Lower lobe of right lung (tissue), 2 donors: ENCODE results near the gene RAB35. TPM values are rescaled to one million over a fixed set of nuclear protein-coding genes. Genes with fewer than 3 reads are reported as not detected.

Source experiments
- ATAC-seq, 2 donors: fragments of 200-7000 bp; cut with Tn5 transposase; one replicate each; pipeline ENCODE4 v1.9.1; 2020 to 2022; ENCODE audit warnings: mild to moderate bottlenecking in 2 of 2, moderate library complexity in 2 of 2
- DNase-seq: peaks from one replicate; pipeline ENCODE4 v3.0.0-alpha.2; 2020
- H3K27ac ChIP-seq: fragments of 200-600 bp; one replicate; pipeline ENCODE4 v1.8.0; 2022
- H3K27me3 ChIP-seq: fragments of 200-600 bp; one replicate; pipeline ENCODE4 v1.8.0; 2022; ENCODE audit warnings: low read depth
- H3K36me3 ChIP-seq: fragments of 200-600 bp; one replicate; pipeline ENCODE4 v1.8.0; 2022; ENCODE audit warnings: mild to moderate bottlenecking
- H3K4me1 ChIP-seq: fragments of 200-600 bp; one replicate; pipeline ENCODE4 v1.8.0; 2022
- H3K4me3 ChIP-seq: fragments of 200-600 bp; one replicate; pipeline ENCODE4 v1.8.0; 2022; ENCODE audit warnings: mild to moderate bottlenecking
- H3K9me3 ChIP-seq: fragments of 200-600 bp; one replicate; pipeline ENCODE4 v1.8.0; 2022
- CTCF ChIP-seq: fragments of 200-600 bp; IDR thresholded peaks from one replicate; pipeline ENCODE4 v1.8.0; 2022; ENCODE audit warnings: antibody characterized with exemption, mild to moderate bottlenecking
- intact Hi-C: fragments of 100-400 bp; cut with DNase I; formaldehyde crosslinking; loops from one replicate; pipeline ENCODE4 v1.11.0; 2022
- total RNA-seq: library from RNA; stranded (reverse); fragmentation: NEBNext Ultra II Directional; extraction: Animal tissue kit (Norgen Biotek cat#: 25700); gene quantifications from one replicate; pipeline ENCODE4 v1.2.1, GENCODE V29; 2021
- donor health status: DM: no; HTN: yes; CAD: no; lungs with severe emphysema.

The RAB35 gene
- total RNA-seq, 1 donor from 2014 or later, result 48.2 TPM

DNA sequence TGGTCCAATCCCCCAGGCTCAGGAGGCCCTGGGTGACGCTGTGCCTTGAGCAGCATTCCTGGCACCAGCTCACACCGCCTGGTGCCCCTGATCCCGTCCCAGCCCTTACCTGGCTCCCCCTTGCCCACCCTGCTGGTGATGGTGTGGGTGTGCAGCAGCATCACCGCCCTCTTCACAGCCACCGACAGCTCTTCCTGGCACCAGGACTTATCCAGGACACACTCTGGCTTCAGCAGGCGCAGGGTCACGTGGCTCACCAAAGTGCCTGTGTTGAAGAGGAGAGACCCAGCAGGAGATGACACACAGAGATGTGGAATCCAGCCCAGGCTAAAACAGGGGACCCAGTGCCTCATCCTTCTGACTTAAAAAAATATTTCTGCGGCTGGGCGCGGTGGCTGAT lies 41.8 kb upstream of the RAB35 start:
- Histone ChIP-seq H3K36me3 (peaks cover 100% of the 10 kb centered on the region), H3K27me3 (no peaks in the 10 kb centered on the region), H3K9me3 (no peaks in the 10 kb centered on the region), H3K4me1 (no peaks in the 10 kb centered on the region), H3K4me3 (no peak overlapping the region), H3K27ac (no peak overlapping the region)
- TF ChIP-seq CTCF, result no peak
- intact Hi-C loops, result no loop called here
- ATAC-seq (no peak), DNase-seq (no peak)

DNA sequence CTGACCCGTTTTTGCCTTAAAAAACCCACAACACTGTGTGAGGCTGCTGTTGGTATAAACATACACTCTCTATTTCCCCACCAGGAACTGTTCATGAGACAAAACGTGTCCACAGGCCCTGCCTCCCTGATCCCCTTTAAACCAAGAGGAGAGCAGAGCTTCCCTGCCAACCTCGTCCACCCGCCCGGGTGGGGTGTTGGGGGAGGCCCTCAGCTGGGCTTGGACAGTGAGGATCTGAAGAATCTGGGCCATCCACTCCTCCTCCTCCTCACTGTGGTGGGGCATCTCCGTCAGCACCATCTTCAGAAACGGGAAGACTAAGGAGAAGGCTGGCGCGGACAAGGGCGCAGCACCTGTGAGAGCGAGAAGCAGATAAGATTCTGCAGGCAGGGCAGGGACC lies 41.1 kb upstream of the RAB35 start:
- ATAC-seq (no peak), DNase-seq (no peak)
- no peaks in the 10 kb centered on the region for H3K27me3 ChIP-seq
- H3K4me3 ChIP-seq, result no peak overlapping the region
- H3K36me3 ChIP-seq, result peaks cover 100% of the 10 kb centered on the region
- no peak for TF ChIP-seq CTCF
- H3K4me1 ChIP-seq, result no peaks in the 10 kb centered on the region
- H3K9me3 ChIP-seq, result no peaks in the 10 kb centered on the region
- intact Hi-C loops, result no loop called here
- H3K27ac ChIP-seq, result no peak overlapping the region

DNA sequence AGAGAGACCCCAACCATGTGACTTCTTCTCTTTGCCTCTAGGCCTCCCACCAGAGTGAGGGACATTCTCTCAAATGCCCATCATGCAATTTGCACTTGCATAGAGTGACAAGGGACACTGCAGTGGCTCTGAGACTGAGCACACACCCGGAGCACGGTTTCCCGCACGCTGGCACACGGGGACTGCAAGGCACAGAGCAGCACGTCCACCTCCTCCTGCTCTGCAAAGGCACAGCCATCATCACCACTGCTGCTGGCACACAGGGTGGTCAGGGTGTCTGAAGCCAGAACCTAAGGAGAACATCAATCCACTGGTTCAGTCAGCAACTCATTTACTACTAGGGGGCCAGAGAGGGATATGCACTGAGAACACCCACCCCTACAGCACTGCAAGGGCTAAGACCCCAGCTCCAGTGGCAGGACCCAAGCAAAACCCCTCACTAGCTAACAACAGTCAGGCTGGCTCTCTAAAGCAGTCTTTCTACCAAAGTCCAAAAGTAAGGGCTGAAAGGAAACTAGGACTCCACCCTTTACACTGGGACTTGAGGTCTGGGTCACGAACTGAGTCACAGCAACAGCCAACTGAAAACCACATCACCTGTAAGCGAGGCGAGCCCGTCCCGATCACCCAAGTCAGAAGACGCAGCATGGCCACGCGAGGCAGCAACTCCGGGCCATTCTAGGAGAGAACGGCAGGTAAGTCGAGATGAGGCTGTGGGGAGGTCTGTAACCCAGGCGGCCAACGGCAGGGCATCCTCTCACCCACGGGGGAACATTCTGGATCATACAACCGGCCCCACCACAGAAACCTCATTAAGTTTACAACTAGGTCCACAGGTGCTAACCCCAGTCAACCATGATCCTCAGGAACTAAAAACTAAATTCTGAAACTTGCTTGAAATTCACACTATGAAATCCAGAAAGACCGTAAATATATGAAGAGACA lies 40.0 kb upstream of the RAB35 start:
- intact Hi-C loops, result no loop called here
- Histone ChIP-seq H3K36me3 (peaks cover 96% of the 10 kb centered on the region), H3K4me1 (no peaks in the 10 kb centered on the region), H3K27ac (no peak overlapping the region), H3K9me3 (no peaks in the 10 kb centered on the region), H3K4me3 (no peak overlapping the region), H3K27me3 (no peaks in the 10 kb centered on the region)
- no peak for DNase-seq
- no peak for ATAC-seq
- no peak for TF ChIP-seq CTCF

DNA sequence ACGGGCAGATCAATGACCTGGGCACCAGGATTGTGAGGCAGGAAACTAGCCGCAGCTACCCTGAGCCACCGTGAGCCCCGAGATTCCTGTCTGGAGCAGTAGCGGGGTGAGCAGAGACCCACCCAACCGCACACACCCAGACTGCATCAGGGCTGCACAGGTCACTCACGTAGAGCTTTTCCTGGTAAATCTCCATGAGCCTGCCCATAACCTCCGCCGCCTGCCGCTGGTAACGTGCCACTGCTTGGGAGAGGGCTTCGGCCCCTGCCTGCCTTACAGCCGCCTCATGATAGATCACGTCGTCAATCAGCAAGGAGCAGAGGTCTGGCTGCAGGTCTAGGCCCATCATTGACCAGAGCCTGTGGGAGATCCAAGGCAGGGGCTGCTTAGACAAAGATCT lies 38.5 kb upstream of the RAB35 start:
- DNase-seq (no peak), ATAC-seq (no peak)
- Histone ChIP-seq H3K36me3 (peaks cover 96% of the 10 kb centered on the region), H3K27me3 (no peaks in the 10 kb centered on the region), H3K4me1 (no peaks in the 10 kb centered on the region), H3K27ac (no peak overlapping the region), H3K9me3 (no peaks in the 10 kb centered on the region), H3K4me3 (no peak overlapping the region)
- no peak for TF ChIP-seq CTCF
- intact Hi-C loops, result no loop called here

GRCh38 chr12:120150919-120151525 lies 34.5 kb upstream of the RAB35 start:
- peak in 1 of 2 donors; percentile 17 for ATAC-seq
- Histone ChIP-seq H3K27ac (no peak overlapping the region), H3K36me3 (peaks cover 96% of the 10 kb centered on the region), H3K27me3 (no peaks in the 10 kb centered on the region), H3K4me1 (no peaks in the 10 kb centered on the region), H3K4me3 (no peak overlapping the region), H3K9me3 (no peaks in the 10 kb centered on the region)
- intact Hi-C loops, result no loop called here
- TF ChIP-seq CTCF, result no peak
- no peak for DNase-seq
